RWPE1 (cell line): Measurements from ENCODE around the gene DLGAP1.
"Not testable (repeated sequence)": the region's sequence is repeated elsewhere in the genome, so short reads cannot be mapped to it uniquely, and the experiment has no call there.

ENCODE experiments used
- CTCF ChIA-PET: fragments of 350-600 bp; sonication (Branson Sonifier 250); formaldehyde crosslinking; extraction: SDS; loops from one replicate; lab custom pipeline; 2021; lab: Yijun Ruan, JAX
- POLR2A ChIA-PET: fragments of 400-600 bp; formaldehyde crosslinking; extraction: SDS; loops from one replicate; lab custom pipeline; 2020; ENCODE audit warnings: antibody characterized with exemption; ENCODE audit not compliant: low non-redundant PET; lab: Yijun Ruan, JAX
- DNase-seq: peaks from one replicate; pipeline ENCODE4 v3.0.0; 2012; ENCODE audit warnings: low spot score
- H3K27ac ChIP-seq: fragments of 450-650 bp; 2 replicates; pipeline ENCODE4 v1.5.1; 2017
- TF ChIP-seq, protein P1 (sequence below): fragments of 450-650 bp; conservative IDR thresholded peaks from 2 replicates; pipeline ENCODE4 v1.5.1; 2017; ENCODE audit warnings: low read depth, mild to moderate bottlenecking

The DLGAP1 gene

DNA sequence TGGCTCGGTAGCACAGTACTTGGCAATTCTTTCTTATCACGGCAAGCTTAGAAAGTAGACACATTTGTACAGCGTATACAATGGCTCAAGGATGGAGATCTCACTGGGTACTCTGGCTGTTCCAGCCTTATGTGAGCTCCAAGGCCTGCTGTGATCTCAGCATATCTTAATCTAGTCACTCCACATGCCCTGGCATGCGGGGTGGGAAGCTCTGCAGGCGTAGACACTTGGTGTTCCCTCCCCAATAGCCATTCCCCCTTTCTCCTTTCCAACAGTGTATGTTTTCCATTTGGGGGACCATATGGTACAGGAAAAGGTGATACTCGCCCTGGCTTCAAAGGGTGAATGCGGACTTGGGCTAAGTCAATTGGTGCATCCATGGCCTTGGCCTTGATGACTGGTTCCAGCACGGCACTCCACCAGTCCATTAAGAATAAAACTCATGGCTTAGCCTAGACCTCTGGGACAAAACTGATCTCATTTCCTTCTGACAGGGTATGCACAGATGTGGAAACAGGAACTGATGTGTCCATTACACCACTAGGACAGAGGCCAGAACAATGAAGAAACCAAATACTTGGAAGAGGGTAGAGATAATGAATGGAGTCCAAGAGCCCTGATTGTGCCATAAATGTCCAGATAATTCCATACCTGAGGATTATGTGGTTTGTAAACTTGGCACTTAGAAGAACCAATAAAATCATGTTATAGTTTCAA lies 976.7 kb downstream of the DLGAP1 start:
- CTCF ChIA-PET, result interaction anchor here (0.7 kb wide), 1 partner anchor 187 kb away, joined by 5 read pairs; no protein-coding TSS in a partner anchor
- POLR2A ChIA-PET, result no interaction called here

DNA sequence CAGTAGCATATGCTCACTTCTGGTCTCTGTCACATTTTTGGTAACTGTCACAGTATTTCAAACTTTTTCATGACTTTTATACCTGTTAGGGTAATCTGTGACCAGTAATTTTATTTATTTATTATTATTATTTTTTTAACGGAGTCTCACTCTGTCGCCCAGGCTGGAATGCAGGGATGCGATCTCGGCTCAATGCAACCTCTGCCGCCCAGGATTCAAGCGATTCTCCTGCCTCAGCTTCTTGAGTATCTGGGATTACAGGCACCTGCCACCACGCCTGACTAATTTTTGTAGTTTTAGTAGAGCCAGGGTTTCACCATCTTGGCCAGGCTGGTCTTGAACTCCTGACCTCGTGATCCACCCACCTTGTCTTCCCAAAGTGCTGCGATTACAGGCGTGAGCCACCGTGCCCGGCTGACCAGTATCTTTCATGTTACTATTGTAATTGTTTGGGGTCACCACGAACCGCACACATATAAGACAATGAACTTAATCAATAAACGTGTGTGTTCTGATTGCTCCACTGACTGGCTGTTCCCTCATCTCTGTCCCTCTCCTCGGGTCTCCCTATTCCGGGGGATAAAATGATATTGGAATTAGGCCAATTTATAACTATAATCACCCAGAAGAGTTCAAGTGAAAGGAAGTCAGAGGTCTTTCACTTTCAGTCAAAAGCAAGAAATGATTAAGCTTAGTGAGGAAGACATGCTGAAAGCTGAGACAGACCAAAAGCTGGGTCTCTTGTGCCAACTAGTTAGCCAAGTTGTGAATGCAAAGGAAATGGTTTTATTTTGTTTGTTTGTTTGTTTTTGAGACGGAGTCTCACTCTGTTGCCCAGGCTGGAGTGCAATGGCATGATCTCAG lies 982.2 kb downstream of the DLGAP1 start:
- POLR2A ChIA-PET, result no interaction called here
- no peak for DNase-seq
- CTCF ChIA-PET, result no interaction called here
- H3K27ac ChIP-seq, result no peak overlapping the region
- TF ChIP-seq, protein P1, sequence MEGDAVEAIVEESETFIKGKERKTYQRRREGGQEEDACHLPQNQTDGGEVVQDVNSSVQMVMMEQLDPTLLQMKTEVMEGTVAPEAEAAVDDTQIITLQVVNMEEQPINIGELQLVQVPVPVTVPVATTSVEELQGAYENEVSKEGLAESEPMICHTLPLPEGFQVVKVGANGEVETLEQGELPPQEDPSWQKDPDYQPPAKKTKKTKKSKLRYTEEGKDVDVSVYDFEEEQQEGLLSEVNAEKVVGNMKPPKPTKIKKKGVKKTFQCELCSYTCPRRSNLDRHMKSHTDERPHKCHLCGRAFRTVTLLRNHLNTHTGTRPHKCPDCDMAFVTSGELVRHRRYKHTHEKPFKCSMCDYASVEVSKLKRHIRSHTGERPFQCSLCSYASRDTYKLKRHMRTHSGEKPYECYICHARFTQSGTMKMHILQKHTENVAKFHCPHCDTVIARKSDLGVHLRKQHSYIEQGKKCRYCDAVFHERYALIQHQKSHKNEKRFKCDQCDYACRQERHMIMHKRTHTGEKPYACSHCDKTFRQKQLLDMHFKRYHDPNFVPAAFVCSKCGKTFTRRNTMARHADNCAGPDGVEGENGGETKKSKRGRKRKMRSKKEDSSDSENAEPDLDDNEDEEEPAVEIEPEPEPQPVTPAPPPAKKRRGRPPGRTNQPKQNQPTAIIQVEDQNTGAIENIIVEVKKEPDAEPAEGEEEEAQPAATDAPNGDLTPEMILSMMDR, result no peak

More for the DNA sequence above, 976.7 kb downstream of the DLGAP1 start:
- H3K27ac ChIP-seq, result peak overlapping the region; percentile 52
- no peak for DNase-seq
- TF ChIP-seq, protein P1, result no peak

DNA sequence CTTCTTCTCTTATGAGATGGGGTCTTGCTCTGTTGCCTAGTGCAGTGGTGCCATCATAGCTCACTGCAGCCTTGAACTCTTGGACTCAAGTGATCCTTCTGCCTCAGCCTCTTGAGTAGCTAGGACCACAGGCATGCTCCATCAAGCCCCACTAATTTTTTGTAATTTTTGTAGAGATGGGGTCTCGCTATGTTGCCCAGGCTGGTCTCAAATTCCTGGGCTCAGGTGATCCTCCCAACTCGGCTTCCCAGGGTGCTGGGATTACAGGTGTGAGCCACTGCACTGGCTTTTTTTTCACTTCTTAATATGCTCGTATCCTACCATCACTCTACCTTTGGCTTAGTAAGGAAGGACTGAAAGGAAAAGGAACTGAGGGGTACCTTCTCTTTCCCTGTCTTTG lies 983.0 kb downstream of the DLGAP1 start:
- DNase-seq, H3K27ac ChIP-seq, POLR2A ChIA-PET: not testable (repeated sequence)
- CTCF ChIA-PET, result interaction anchor here (0.7 kb wide), 1 partner anchor 143 kb away, joined by 3 read pairs; no protein-coding TSS in a partner anchor

DNA sequence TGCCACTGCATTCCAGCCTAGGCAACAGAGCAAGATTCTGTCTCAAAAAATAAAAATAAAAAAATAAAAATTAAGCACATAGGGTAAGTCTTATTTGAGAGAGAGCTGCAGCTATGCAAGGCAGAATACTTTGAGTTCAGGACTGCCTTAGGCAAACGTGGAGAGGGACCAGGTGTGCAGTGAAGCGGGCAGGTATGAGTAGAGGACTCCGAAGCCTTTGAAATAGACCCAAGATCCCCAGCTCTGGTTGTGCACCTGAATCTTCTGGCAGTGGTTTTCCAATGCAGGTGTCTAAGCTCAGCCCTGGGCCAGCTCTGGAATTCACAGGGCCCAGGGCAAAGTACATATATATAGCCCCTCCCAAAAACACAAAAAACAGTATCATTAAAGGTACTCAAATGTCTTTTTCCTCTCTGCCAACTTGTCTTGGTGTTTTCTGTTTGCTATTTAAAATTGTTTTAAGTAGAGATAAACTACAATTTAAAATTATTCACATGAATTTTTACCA lies 983.9 kb downstream of the DLGAP1 start:
- no peak for DNase-seq
- ChIA-PET POLR2A (interaction anchor here (0.7 kb wide), 1 partner anchor 132 kb away, joined by 3 read pairs; no protein-coding TSS in a partner anchor), CTCF (no interaction called here)
- no peak overlapping the region for H3K27ac ChIP-seq
- TF ChIP-seq, protein P1, result no peak

DNA sequence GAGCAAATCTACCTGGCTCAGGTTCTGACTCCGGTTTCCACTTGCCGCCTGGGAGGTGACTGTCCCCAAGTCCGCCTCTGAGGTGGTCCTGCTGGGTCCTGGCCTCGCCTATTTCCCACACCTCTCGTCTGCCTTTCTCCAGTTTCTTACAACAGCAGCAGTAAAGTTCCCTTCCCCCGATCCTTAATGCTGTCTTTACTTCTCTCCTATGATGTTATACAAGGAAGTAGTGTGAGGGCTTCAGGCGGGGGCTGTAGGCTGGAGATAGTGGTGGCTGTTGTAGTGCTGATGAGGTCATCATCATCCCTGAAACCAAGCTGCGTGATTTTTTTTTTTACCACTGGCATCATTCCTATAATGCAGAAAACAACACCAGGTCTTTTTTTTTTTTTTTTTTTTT lies 986.3 kb downstream of the DLGAP1 start:
- no peak overlapping the region for H3K27ac ChIP-seq
- DNase-seq, result no peak
- ChIA-PET CTCF (interaction anchor here (0.6 kb wide), 1 partner anchor 11 kb away, joined by 3 read pairs; no protein-coding TSS in a partner anchor), POLR2A (no interaction called here)
- TF ChIP-seq, protein P1, result no peak

DNA sequence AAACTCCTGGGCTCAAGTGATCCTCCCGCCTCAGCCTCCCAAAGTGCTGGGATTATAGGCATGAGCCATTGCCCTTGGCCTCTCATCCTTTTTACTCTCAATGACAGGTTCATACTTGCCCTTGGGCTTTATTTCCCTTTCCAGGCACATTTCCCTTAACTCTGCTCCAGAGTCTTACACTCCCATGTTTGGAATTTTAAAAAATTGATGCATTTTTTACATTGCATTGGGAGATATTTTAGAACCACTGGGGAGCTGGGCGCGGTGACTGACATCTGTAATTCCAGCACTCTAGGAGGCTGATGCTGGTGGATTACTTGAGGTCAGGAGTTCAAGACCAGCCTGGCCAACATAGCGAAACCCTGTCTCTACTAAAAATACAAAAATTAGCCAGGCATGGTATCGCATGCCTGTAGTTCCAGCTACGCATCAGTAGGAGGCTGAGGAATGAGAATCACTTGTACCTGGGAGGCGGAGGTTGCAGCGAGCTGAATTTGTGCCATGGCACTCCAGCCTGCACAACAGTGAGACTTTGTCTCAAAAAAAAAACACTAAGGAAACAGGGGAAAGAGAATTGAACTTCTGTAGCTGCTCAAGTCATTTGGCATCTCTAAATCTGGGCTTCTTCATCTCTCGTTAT lies 986.9 kb downstream of the DLGAP1 start:
- TF ChIP-seq, protein P1, result no peak
- CTCF ChIA-PET, result interaction anchor here (0.6 kb wide), 1 partner anchor 12 kb away, joined by 3 read pairs; no protein-coding TSS in a partner anchor
- H3K27ac ChIP-seq, result no peak overlapping the region; the same call in 1 of the 2 replicates
- POLR2A ChIA-PET, result no interaction called here
- no peak for DNase-seq
